ENCODE data around the gene FAM153A. TPM values are rescaled to one million over a fixed set of nuclear protein-coding genes. Genes with fewer than 3 reads are reported as not detected.
"Not testable (repeated sequence)": the region's sequence is repeated elsewhere in the genome, so short reads cannot be mapped to it uniquely, and the experiment has no call there.

Gene FAM153A
- not detected in 2 replicates for total RNA-seq (2014; rRNA removed; shearing (Covaris generic))

- in situ Hi-C loops (cut with HindIII; ENCODE audit: low sequenced_read_pairs): not testable (repeated sequence)
- DNase-seq (ENCODE audit: low spot score): peak; percentile 9
Observed at GRCh38 chr5:177782792-177783633, at the start of gene FAM153A. Gene FAM153A (minus strand): TSS chr5:177782899.

GRCh38 chr5:177832287-177832686 is 49.6 kb upstream of the FAM153A start:
- in situ Hi-C loops (cut with HindIII; ENCODE audit: low sequenced_read_pairs): not testable (repeated sequence)

GRCh38 chr5:177826073-177826472 is 43.4 kb upstream of the FAM153A start:
- in situ Hi-C loops (cut with HindIII; ENCODE audit: low sequenced_read_pairs); DNase-seq (ENCODE audit: low spot score): not testable (repeated sequence)

More at GRCh38 chr5:177832287-177832686, 49.6 kb upstream of the FAM153A start:
- DNase-seq (ENCODE audit: low spot score): not testable (repeated sequence)

- DNase-seq (ENCODE audit: low spot score); in situ Hi-C loops (cut with HindIII; ENCODE audit: low sequenced_read_pairs): not testable (repeated sequence)
Observed at GRCh38 chr5:177824776-177825175, 42.1 kb upstream of the FAM153A start.

- in situ Hi-C loops (cut with HindIII; ENCODE audit: low sequenced_read_pairs): not testable (repeated sequence)
Observed at GRCh38 chr5:177822489-177822888, 39.8 kb upstream of the FAM153A start.

GRCh38 chr5:177819664-177820063 is 37.0 kb upstream of the FAM153A start:
- in situ Hi-C loops (cut with HindIII; ENCODE audit: low sequenced_read_pairs); DNase-seq (ENCODE audit: low spot score): not testable (repeated sequence)

More at GRCh38 chr5:177822489-177822888, 39.8 kb upstream of the FAM153A start:
- DNase-seq (ENCODE audit: low spot score): not testable (repeated sequence)

- DNase-seq (ENCODE audit: low spot score); in situ Hi-C loops (cut with HindIII; ENCODE audit: low sequenced_read_pairs): not testable (repeated sequence)
Observed at GRCh38 chr5:177812814-177813425, 30.2 kb upstream of the FAM153A start.

- DNase-seq (ENCODE audit: low spot score); in situ Hi-C loops (cut with HindIII; ENCODE audit: low sequenced_read_pairs): not testable (repeated sequence)
Observed at GRCh38 chr5:177812160-177812743, 29.6 kb upstream of the FAM153A start.

- DNase-seq (ENCODE audit: low spot score); in situ Hi-C loops (cut with HindIII; ENCODE audit: low sequenced_read_pairs): not testable (repeated sequence)
Observed at GRCh38 chr5:177809209-177809913, 26.7 kb upstream of the FAM153A start.

GRCh38 chr5:177808420-177808819 is 25.7 kb upstream of the FAM153A start:
- in situ Hi-C loops (cut with HindIII; ENCODE audit: low sequenced_read_pairs); DNase-seq (ENCODE audit: low spot score): not testable (repeated sequence)

GRCh38 chr5:177807265-177807664 is 24.6 kb upstream of the FAM153A start:
- in situ Hi-C loops (cut with HindIII; ENCODE audit: low sequenced_read_pairs); DNase-seq (ENCODE audit: low spot score): not testable (repeated sequence)

GRCh38 chr5:177801427-177801826 is 18.7 kb upstream of the FAM153A start:
- DNase-seq (ENCODE audit: low spot score); in situ Hi-C loops (cut with HindIII; ENCODE audit: low sequenced_read_pairs): not testable (repeated sequence)

GRCh38 chr5:177798237-177798840 is 15.6 kb upstream of the FAM153A start:
- in situ Hi-C loops (cut with HindIII; ENCODE audit: low sequenced_read_pairs); DNase-seq (ENCODE audit: low spot score): not testable (repeated sequence)

- DNase-seq (ENCODE audit: low spot score); in situ Hi-C loops (cut with HindIII; ENCODE audit: low sequenced_read_pairs): not testable (repeated sequence)
Observed at GRCh38 chr5:177793272-177793671, 10.6 kb upstream of the FAM153A start.

GRCh38 chr5:177791649-177792048 is 8.9 kb upstream of the FAM153A start:
- in situ Hi-C loops (cut with HindIII; ENCODE audit: low sequenced_read_pairs): not testable (repeated sequence)
- peak; percentile 9 for DNase-seq (ENCODE audit: low spot score)

- in situ Hi-C loops (cut with HindIII; ENCODE audit: low sequenced_read_pairs); DNase-seq (ENCODE audit: low spot score): not testable (repeated sequence)
Observed at GRCh38 chr5:177782169-177782568, 530 bp downstream of the FAM153A start.

GRCh38 chr5:177771206-177771605 is 11.5 kb downstream of the FAM153A start:
- DNase-seq (ENCODE audit: low spot score); in situ Hi-C loops (cut with HindIII; ENCODE audit: low sequenced_read_pairs): not testable (repeated sequence)

GRCh38 chr5:177770646-177771045 is 12.1 kb downstream of the FAM153A start:
- DNase-seq (ENCODE audit: low spot score); in situ Hi-C loops (cut with HindIII; ENCODE audit: low sequenced_read_pairs): not testable (repeated sequence)
